NCI-H1436 treated with DMSO at 0.1 percent for 48 hours (cell line): ENCODE results near the gene ATP5IF1.

ENCODE experiments used
- DNase-seq: peaks from one replicate; lab custom pipeline; 2025; lab: John Stamatoyannopoulos, UW

Gene ATP5IF1

DNA sequence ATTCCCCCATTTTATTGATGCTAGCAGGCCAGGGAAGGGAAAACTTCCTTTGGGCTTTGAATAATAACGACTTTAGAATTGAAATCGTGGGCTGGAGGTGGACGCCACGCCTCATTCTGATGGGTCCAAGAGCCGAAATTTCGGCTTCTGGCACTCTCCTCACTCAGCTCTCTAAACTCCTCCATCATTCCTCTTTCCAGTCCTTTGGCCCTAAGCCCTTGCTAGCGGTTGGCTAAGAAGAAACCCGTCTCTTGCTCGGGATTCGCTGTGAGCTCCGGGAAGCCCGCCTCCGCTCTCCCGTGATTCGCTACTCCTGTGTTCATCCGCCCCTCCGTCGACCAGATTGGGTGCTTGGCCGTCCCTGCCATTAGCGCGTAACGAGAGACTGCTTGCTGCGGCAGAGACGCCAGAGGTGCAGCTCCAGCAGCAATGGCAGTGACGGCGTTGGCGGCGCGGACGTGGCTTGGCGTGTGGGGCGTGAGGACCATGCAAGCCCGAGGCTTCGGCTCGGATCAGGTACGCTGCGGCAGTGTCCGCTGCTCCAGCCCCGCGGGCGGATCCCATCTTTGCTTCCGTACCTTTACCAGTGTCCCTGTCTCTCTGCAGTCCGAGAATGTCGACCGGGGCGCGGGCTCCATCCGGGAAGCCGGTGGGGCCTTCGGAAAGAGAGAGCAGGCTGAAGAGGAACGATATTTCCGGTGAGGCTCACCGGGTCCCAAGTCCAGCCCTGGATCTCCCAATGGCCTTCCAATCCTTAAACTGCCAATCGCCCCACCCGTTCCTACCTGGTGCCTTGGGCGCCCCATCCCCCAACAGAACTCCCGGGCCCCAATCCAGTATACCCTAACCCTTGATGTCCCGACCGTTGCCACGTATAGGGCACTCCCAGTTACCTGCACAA is at the start of gene ATP5IF1:
Gene ATP5IF1 (plus strand): TSS at position 370 of the 901 bp plus-strand sequence. CDS start 60 bp downstream, at position 430.
- peak; percentile 92 for DNase-seq

DNA sequence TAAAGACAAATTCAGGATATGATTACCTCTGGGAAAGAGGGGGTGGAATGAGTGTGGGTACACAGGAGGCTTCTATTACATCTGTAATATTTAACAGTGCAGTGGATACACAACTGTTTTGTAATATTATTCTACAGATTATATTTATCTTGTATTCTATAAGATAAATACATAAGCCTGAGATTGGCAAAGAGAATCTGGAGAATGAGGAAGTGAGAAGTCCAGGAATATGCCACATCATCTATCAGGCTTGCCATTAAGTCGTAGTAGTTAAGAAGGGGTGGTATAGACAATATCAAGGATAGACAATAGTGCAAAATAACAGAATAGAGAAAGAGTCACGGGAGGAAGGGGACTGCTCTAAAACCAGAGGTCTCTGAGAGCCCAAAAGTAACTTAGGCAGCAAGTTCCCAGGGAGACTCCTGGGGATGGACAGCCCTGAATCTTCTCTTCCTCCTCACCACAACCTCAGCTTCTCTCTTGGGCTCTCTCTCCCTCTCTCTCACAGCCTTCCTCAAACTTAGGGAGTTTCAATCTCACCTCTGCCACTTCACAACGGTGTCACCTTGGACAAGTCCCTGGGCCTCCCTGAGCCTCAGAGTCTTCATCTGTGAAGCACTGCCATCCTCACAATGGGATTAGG is 45.5 kb upstream of the ATP5IF1 start:
- DNase-seq: no peak

DNA sequence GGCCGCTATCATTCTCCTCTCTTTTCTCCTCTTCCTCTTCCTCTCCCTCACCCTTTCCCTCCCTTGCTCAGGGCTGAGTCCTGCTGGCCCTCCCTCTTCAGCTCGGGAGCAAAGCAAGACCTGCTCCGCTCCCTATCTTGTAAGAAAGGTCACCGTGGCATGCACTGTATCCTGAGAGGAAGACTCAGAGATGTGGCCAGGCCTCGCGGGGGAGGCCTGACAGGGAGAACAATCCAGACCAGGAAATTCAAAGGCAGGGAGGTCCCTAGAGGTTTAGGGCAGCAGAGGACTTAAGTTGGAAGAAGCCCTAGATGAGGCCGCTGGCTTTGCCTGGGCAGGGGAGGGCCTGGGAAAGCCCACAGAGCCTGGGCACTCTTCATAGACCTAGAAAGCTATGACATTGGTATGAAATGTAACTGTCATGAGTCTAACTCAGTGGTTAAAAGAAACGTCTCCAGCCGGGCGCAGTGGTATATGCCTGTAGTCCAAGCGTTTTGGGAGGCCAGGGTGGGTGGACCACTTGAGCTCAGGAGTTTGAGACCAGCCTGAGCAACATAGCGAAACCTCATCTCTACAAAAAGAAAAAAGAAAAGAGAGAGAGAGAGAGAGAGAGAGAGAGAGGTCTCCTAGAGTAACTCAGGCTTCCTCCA is 44.8 kb upstream of the ATP5IF1 start:
- DNase-seq: no peak

DNA sequence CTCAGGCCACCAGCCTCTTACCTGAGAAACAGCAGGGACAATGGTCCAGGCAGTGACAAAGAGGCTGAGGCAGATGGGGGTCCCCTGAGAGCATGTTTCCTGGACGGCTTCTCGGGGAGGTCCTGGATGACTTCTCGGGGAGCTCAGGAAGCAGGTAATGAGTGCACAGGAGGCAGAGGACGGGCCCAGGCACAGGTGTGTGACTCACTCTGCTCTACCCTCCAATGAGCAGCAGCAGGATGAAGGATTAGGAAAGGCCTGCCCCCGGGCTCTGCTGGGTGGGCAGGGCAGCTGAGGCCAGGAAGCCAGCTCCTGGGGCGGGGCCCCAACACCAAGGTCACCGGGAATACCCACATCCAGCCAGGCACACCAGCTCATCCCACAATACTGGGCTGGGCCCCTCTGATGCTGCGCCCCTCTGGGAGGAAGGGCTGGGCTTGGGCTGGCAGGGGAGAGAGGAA is 42.2 kb upstream of the ATP5IF1 start:
- DNase-seq: no peak

DNA sequence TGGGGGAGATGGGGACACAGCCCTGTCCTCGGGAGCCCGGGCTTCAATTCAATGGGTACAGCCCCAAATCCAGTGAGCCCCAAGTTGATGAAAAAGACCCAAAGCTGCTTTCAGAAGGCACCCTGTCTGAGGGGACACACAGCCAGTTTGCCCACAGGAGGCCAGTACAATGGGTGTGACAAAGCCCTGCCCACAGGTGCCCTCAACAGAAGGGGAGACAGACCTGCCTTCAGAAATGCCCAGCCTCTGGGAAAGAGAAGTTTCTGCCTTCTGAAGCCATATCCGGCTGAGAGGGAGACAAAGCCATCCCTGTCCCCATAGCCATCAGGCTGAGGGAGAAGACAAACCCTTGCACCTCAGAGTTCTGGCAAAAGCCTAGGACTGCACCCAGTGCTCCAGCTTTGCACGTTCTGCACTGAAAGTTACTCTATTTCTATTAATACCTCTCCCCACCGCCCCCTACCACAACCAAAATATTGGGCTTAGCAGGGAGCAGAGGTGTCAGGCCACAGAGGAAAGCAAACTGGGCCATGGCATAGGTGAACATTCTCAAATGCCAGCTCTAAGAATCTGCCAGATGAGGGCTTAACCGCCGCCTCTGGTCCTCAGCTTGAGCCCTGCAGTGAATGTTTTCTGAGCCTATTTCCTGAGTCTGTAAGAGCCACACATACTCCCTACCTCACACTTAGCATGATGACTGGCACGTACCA is 41.4 kb upstream of the ATP5IF1 start:
- no peak for DNase-seq

DNA sequence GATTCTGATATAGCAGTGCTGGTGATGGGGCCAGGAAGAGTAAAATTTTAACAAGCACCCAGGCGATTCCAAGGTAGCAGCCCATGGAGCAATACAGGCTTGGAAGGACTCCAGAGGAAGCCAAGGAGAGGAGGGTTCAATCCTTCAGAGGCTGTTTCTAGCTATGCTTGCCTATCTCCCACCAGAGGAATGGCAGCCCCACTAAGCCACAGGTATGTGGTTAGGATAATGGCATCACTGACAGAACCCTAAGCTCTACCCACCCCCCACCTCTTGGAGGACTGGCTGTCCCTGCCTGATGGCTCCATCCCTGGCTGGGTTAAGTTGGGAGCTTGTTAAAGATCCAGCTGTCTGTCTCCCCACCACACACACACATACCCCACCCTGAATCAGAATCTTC is 40.1 kb upstream of the ATP5IF1 start:
- no peak for DNase-seq

DNA sequence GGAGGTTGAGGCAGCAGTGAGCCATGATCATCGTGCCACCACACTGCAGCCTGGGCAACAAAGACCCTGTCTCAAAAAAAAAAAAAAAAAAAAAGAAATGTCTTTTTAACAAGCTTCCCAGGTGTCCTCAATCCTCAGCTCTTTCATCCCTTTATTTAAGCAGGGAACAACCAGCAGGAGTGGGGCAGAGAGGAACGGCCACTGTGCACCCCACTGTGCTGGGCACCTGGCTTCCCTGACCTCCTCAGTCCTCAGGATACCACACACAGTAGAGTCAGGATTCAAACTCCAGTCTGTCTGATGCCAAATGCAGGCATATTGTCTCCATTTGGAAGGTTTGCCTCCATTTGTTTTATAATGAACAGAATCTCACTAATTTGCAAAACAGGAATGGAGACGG is 39.6 kb upstream of the ATP5IF1 start:
- no peak for DNase-seq

DNA sequence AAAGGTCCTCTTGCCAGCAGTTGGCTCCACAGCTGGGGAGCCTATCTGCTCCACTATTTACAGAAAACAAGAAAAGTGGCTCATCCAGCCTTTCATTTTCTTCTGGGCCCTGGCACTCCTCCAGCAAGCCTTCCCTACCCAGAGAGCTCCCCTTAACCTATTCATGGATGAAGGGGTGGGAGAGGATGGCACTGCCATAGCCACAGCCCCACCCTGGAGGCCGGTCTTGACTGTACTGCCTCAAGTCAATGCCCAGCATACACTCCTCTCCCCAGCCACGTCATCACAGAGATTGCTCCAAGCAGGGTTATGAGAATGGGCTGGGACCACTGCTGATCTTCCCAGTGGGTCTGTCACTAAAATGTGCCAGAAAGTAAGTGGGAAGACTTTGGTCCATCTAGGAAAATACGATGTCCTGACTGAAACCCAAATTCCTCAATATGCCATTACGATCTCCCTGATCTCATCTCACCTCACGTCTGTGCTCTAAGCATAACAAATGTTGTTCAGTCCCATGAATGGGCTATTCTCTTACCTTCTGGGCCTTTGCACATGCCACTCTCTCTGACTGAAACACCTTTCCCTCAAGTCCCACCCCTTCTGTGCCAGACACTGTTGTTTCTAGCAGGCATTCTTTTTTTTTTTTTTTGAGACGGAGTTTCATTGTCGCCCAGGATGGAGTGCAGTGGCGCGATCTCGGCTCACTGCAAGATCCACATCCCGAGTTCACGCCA is 38.1 kb upstream of the ATP5IF1 start:
- DNase-seq: no peak

DNA sequence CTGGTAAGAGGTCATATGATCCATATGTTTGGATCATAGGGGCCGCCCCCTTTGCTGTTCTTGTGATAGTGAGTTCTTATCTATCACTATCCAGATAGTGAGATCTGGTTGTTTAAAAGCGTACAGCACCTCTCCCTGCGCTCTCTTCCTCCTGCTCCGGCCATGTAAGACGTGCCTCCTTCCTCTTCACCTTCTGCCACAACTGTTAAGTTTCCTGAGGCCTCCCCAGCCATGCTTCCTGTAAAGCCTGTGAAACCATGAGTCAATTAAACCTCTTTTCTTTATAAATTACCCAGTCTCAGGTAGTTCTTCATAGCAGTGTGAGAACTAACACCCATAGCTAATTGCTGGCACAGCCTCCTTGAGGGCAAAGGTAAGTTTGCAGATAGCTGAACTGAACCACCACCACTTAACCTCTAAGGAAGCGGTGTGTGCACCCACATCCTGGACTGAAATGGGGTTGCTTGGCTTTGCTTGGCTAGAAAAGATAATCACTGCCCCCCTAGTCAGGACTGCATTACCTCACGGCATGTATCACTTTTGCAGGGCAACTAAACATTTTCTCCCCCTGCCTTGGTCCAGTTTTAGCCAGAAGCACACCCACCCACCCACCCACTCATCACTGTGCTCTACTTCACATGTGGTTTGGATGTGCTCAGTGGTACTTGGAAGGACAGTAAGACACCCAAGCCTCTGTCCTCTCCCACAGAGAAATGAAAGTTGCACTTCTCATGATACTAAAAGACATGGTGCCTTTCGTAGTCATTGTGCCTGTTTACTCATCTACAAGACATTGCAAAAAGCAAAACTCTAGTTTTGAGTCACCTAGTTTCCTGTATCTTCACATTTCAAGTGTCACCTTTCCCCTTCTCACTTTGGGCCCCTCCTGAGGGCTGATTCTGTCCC is 36.3 kb upstream of the ATP5IF1 start:
- no peak for DNase-seq

DNA sequence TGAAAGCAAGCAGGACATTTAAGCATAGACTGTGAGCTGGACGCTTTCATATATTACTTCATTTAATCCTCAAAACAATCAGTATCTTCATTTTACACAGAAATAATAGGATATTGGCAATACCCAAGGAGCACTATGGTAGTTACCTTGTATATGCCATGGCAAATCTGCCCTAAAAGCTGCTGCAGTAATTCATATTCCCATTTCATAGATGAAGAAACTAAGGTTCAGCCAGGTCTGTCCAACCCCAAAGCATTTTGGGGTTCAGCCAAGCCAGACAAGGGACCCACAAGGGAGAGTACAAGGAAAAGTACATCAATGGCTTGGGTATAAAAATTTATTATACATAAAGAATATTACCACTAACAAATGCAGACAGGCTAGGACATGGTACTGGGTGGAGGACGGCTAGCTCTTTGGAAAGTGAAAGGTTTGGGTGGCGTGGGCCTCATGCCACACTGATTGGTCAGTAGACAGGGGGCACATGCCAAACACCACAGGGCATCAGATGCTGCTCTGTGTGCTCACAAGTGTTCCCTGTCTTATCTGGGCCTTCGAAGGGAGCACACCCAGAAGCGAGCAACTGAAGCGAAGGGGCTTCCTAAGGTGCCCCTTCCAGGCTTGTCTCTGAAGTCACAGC is 35.6 kb upstream of the ATP5IF1 start:
- no peak for DNase-seq

DNA sequence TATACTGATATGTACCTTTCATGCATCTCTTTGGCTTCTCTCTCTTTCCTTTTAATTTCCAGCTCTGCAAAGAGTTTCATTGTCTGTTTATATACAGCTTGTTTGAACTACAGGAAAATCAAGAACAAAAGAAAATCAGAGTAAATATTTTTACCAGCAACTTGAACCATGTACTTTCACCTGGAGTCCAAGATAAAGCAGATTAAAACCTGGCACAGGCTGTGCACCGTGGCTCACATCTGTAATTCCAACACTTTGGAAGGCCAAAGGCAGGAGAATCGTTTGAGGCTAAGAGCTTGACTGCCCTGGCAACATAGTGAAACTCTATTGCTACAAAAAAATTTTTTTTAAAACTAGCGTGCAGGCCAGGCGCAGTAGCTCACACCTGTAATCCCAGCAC is 30.7 kb upstream of the ATP5IF1 start:
- DNase-seq: no peak

DNA sequence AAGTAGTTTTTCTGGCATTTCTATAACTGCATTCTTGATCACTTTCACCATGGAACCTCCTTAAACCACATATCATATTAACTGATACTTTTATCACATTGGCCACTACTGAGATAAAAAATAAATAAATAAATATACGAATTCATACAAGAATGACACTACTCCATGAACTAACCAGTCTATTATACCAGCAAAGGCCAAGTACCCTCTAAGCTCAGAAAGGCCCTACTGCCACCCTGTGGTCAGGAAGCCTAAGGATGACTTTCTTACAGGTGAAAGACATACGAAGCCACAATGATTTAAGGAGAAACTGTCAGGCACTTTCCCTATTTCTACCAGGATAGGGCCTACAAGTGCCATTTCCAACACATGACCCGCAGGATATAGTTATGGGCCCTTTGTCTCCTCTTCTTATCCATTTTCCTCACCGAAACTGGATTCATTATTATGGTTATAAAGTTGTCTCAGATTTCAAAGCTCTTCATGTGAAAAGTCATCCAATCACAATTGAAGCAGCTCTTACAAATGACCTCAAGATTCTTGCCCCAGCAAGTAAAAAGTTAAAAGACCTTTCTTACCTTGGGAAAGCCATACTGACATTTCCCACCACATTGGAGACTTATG is 27.0 kb upstream of the ATP5IF1 start:
- no peak for DNase-seq

DNA sequence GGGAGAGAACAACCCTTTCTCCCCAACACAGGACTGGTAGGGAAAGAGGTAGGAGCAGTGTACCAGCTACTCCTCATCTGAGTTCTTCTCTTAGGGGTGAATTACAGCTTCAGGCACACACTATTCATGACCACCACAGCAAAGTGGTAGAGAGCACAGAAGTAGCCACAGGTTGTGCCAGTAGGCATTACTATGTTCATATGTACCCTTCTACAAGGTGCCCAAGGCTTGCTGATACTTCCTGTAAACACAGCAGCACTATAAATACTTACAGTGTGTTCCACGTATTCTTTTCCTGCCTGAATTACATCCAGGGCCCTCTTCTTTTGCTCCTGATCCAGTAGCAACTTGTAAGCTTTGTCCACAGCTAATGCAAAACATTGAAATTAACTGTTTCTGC is 26.2 kb upstream of the ATP5IF1 start:
- DNase-seq: no peak

DNA sequence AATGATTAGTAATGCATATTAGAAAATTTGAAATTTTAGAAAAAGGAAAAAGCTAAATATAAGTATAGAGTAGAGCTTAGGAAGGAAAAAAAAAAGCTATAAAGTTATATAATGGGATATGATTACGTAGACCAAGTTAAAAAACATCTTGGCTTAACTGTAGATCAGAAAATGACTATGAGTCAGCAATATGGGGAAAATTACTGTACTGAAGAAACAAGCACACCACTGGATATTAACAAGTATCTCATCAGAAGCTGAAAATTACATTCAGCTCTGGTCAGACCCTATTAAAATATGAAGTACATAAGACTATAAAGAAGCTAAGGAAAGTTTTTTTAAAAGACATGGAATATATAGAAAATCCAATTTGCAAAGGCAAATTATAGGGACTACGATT is 22.6 kb upstream of the ATP5IF1 start:
- no peak for DNase-seq

DNA sequence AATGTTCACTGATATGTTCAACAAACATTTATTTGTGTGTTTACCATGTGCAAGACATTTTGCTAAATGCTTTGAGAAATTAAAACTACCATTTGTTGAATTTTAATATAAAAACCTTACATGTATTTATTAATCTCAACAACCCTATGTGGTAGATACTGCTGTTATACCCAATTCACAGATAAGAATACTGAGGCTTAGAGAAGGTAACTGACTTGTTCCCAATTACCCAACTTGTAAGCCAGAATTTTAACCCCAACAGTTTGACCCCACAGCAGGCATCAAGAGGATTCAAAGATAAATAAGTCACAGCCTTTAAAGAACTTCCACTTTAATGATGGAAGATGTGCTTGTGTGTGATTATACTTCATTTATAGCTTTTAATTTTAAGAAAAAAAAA is 6.8 kb upstream of the ATP5IF1 start:
- DNase-seq: no peak

DNA sequence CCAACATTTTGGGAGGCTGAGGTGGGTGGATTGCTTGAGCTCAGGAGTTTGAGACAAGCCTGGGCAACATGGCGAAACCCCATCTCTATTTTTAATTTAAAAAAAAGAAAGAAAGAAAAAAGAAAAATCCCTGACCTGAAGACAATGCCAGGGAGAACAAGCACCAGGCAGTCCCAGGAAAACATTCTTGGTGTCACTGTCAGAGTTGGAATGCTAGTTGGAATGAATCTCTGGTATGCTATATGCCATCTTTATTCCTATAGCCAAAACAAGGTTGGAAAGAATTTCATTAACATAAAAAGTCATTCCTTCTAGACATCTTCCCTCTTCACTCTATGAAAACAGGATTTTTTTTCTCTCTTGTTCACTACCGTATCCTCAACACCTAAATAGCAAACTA is 5.9 kb upstream of the ATP5IF1 start:
- no peak for DNase-seq

DNA sequence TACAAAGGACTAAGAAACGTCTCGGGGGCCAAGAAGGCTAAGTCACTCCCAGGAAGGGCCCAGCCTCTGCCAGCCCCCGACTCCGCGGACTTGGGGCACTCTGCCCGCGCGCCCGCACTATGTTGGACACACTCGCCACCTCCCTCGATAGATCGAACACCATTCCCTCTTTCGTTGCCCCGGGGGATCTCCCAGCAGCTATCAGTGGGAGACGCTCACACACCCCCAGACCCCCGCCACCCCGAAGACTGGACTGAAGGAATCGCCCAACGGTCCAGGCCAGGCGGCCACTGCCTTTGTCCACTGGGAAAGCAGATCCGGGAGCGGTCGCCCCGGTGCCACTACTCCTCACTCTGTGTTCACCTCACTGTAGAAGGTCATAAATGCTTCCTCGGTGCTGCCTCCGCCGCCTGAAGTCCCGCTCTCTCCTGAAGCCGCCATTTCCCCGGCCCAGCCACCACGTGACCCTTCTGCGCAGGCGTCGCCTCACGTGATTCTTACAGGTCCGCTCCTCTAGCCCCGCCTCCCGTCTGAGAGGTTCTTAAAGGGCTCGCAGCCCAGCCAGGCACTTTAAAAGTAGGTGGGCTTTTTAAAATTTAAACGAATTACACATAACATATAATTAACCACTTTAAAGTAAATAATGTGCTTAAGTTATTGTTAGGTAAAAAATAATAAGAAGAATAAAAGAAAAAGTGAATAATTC is 3.2 kb upstream of the ATP5IF1 start, which contains the start of gene DNAJC8:
Gene DNAJC8 (minus strand): TSS at position 472 of the 706 bp plus-strand sequence. CDS start 31 bp downstream, at position 441.
- DNase-seq: peak; percentile 39

DNA sequence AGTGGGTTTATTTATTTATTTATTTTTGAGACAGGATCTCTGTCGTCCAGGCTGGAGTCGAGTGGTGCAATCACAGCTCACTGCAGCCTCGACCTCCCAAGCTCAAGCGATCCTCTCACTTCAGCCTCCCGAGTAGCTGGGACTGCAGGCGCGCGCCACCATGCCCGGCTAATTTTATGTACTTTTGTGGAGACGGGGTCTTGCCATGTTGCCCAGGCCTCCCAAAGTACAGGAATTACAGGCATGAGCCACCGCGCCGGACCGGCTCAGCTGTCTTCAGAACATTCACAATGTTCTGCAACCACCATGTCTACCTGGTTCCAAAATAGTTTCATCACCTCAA is 2.7 kb upstream of the ATP5IF1 start:
- DNase-seq: no peak
